ENCODE results near the gene RERE.

RERE gene

GRCh38 chr1:8545078-8545477, 272.4 kb downstream of the RERE start:
- DNase-seq (ENCODE audit: low read depth in 2 of 2), result no peak

GRCh38 chr1:8544644-8545043, 272.8 kb downstream of the RERE start:
- no peak for DNase-seq (ENCODE audit: low read depth in 2 of 2)

GRCh38 chr1:8543965-8544364, 273.5 kb downstream of the RERE start:
- no peak for DNase-seq (ENCODE audit: low read depth in 2 of 2)

DNA sequence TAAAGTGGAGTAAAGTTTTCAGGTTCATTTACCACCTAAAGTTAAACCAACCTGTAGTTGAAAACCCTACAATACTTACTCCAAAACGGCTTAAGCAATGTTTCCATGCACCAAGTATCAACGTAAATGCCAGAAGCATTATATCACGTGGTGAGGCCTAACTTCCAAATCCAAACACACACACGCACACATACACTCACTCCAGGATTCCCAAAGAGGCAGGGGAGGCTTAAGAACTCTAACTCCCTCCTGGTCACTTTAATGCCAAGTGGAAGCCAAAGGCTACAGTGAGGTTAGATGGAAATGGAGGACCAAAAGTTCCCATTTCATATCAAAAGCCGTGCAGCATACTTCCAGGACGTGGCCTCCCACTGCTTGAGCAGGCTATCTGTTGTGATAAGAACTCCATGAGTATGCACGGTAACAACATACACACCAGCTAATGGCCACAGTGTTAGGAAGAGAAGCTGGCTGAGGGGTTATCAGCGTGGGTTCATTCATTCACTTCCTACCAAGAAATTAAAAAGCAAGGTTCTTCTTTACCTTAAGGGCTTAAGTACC, 275.4 kb downstream of the RERE start:
- no peak for DNase-seq (ENCODE audit: low read depth in 2 of 2)

DNA sequence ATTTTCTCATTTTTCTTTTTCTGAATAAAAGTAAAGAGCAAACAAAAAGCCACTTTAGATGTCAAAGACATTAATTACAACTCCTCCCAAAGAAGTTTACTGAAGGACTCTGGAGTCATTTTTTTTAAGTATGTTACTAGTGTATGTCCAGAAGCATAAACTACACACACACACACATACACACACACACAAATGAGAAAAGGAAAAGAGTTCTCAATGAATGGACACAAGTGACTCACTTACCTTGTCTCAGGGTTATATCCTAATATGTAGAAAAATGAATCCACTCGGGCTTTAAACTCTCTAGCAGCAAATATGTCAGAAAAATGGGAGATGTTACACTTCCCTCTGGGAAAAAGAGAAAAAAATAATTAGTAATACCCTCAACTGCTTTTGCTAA, 276.5 kb downstream of the RERE start:
- DNase-seq (ENCODE audit: low read depth in 2 of 2), result no peak

GRCh38 chr1:8540261-8540941, 277.0 kb downstream of the RERE start:
- DNase-seq (ENCODE audit: low read depth in 2 of 2), result no peak

- no peak for DNase-seq (ENCODE audit: low read depth in 2 of 2)
Observed at GRCh38 chr1:8539683-8540082, 277.8 kb downstream of the RERE start.

GRCh38 chr1:8538502-8538901, 278.9 kb downstream of the RERE start:
- DNase-seq (ENCODE audit: low read depth in 2 of 2), result no peak

GRCh38 chr1:8537991-8538390, 279.4 kb downstream of the RERE start:
- no peak for DNase-seq (ENCODE audit: low read depth in 2 of 2)

GRCh38 chr1:8536515-8536914, 280.9 kb downstream of the RERE start:
- no peak for DNase-seq (ENCODE audit: low read depth in 2 of 2)

GRCh38 chr1:8533907-8534306, 283.5 kb downstream of the RERE start:
- DNase-seq (ENCODE audit: low read depth in 2 of 2), result no peak

- no peak for DNase-seq (ENCODE audit: low read depth in 2 of 2)
Observed at GRCh38 chr1:8533124-8533523, 284.3 kb downstream of the RERE start.

DNA sequence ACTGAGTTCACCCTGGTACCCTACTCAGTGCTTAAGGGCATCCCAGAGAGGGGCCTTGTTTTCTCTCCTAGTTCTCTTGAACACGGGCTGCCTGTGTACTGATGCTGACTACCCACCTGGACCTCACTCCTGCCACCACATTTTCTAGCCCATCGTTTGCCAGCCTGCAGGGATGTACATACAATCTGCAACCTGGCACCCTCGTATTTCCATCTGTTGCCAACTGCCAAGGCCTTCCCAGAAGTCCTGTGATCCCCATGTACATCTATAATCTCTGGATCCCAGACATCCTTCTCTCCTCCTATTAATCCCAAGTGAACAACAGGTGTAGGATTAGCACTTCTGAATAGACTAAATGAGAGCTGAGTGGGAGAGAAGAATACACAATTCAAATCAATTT, 287.5 kb downstream of the RERE start:
- DNase-seq (ENCODE audit: low read depth in 2 of 2), result no peak

- DNase-seq (ENCODE audit: low read depth in 2 of 2), result no peak
Observed at GRCh38 chr1:8527941-8528340, 289.5 kb downstream of the RERE start.

- DNase-seq (ENCODE audit: low read depth in 2 of 2), result peak; percentile 73 to 76
Observed at GRCh38 chr1:8525558-8526275, 291.7 kb downstream of the RERE start.

- no peak for DNase-seq (ENCODE audit: low read depth in 2 of 2)
Observed at GRCh38 chr1:8525216-8525557, 292.3 kb downstream of the RERE start.

DNA sequence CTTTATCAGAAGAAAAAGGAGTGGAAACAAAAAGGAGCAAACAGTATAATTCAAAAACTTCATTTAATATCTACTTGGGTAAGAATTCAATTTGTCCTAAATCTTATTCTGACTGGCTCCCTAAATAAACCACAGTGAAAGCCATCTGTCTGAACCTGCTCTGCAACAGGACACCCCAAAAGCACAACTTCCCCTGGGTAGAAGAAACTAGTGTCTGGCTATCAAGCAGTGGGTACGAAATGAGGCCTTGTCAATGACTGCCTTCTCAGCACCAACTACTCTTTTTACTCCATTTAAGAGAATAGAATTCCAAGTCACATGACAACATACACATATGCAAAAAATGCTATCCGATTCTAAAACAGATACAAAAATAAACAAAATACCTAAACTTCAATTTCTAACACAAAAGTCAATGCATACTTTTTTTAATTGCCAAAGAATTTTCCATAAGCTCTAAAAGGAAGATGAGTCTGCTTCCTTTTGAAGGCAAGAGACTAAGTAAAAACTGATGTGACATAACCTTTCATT, 292.7 kb downstream of the RERE start:
- no peak for DNase-seq (ENCODE audit: low read depth in 2 of 2)

GRCh38 chr1:8523666-8524206, 293.7 kb downstream of the RERE start:
- no peak for DNase-seq (ENCODE audit: low read depth in 2 of 2)

GRCh38 chr1:8520483-8520966, 296.9 kb downstream of the RERE start:
- no peak for DNase-seq (ENCODE audit: low read depth in 2 of 2)

- DNase-seq (ENCODE audit: low read depth in 2 of 2), result no peak
Observed at GRCh38 chr1:8519167-8519566, 298.3 kb downstream of the RERE start.

GRCh38 chr1:8518490-8518801, 299.0 kb downstream of the RERE start:
- no peak for DNase-seq (ENCODE audit: low read depth in 2 of 2)

- DNase-seq (ENCODE audit: low read depth in 2 of 2), result no peak
Observed at GRCh38 chr1:8517661-8518489, 299.6 kb downstream of the RERE start.
